NB4 (cell line): ENCODE measurements around the gene CCDC33.

Experiments used
- DNase-seq: peaks from one replicate; pipeline ENCODE4 v3.0.0; 2010; ENCODE audit warnings: low read depth
- H3K4me3 ChIP-seq: one replicate; pipeline ENCODE4 v1.5.1; 2011; ENCODE audit warnings: mild to moderate bottlenecking, low read depth, low read length, moderate library complexity
- MYC ChIP-seq: IDR thresholded peaks from 2 replicates; pipeline ENCODE4 v1.6.1; 2011; ENCODE audit warnings: low read depth, low read length
- POLR2A ChIP-seq: IDR thresholded peaks from 2 replicates; pipeline ENCODE4 v1.6.1; 2011; ENCODE audit warnings: mild to moderate bottlenecking; ENCODE audit not compliant: insufficient read length; ENCODE audit errors: extremely low read depth
- TF ChIP-seq, protein P1 (sequence below): IDR thresholded peaks from 2 replicates; pipeline ENCODE4 v1.6.1; 2011; ENCODE audit warnings: low read depth, low read length
- TF ChIP-seq, protein P2 (sequence below): IDR thresholded peaks from one replicate; pipeline ENCODE4 v1.5.1; 2012; ENCODE audit warnings: low read depth, low read length

CCDC33 gene

GRCh38 chr15:74257623-74258022 lies 21.5 kb downstream of the CCDC33 start:
- TF ChIP-seq, protein P1, sequence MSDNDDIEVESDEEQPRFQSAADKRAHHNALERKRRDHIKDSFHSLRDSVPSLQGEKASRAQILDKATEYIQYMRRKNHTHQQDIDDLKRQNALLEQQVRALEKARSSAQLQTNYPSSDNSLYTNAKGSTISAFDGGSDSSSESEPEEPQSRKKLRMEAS = no peak
- TF ChIP-seq MYC (no peak), POLR2A (no peak)
- TF ChIP-seq, protein P2, sequence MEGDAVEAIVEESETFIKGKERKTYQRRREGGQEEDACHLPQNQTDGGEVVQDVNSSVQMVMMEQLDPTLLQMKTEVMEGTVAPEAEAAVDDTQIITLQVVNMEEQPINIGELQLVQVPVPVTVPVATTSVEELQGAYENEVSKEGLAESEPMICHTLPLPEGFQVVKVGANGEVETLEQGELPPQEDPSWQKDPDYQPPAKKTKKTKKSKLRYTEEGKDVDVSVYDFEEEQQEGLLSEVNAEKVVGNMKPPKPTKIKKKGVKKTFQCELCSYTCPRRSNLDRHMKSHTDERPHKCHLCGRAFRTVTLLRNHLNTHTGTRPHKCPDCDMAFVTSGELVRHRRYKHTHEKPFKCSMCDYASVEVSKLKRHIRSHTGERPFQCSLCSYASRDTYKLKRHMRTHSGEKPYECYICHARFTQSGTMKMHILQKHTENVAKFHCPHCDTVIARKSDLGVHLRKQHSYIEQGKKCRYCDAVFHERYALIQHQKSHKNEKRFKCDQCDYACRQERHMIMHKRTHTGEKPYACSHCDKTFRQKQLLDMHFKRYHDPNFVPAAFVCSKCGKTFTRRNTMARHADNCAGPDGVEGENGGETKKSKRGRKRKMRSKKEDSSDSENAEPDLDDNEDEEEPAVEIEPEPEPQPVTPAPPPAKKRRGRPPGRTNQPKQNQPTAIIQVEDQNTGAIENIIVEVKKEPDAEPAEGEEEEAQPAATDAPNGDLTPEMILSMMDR = no peak
- no peak overlapping the region for H3K4me3 ChIP-seq
- DNase-seq = no peak

GRCh38 chr15:74258456-74259291 lies 22.5 kb downstream of the CCDC33 start:
- TF ChIP-seq, protein P2 = no peak
- no peak for TF ChIP-seq MYC
- TF ChIP-seq, protein P1 = no peak
- no peak for TF ChIP-seq POLR2A
- no peak for DNase-seq

DNA sequence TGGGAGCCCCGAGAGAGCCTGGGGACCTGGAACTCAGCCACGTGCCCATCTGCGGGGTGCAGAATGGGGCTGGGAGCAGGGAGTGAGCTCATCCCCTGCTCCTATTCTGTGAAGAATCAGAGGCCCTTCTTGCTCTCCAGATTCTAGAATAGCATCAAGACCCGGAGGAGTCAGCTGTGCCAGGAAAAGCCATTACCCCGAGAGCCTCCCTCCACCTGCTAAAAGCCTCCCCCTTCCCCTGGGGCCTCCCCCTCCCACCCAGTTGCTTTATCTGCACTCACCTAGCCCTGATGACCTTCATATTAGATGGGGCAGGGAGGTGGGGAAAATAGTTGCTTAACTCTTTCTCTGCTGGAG lies 23.1 kb downstream of the CCDC33 start:
- no peak for DNase-seq
- no peak overlapping the region for H3K4me3 ChIP-seq
- TF ChIP-seq, protein P1 = no peak
- TF ChIP-seq, protein P2 = no peak
- no peak for TF ChIP-seq MYC
- no peak for TF ChIP-seq POLR2A

More at GRCh38 chr15:74258456-74259291, 22.5 kb downstream of the CCDC33 start:
- H3K4me3 ChIP-seq = no peak overlapping the region

GRCh38 chr15:74259821-74260607 lies 23.9 kb downstream of the CCDC33 start:
- H3K4me3 ChIP-seq = no peak overlapping the region
- peak; percentile 52 for DNase-seq
- TF ChIP-seq POLR2A (no peak), MYC (no peak)
- TF ChIP-seq, protein P2 = no peak
- TF ChIP-seq, protein P1 = no peak

DNA sequence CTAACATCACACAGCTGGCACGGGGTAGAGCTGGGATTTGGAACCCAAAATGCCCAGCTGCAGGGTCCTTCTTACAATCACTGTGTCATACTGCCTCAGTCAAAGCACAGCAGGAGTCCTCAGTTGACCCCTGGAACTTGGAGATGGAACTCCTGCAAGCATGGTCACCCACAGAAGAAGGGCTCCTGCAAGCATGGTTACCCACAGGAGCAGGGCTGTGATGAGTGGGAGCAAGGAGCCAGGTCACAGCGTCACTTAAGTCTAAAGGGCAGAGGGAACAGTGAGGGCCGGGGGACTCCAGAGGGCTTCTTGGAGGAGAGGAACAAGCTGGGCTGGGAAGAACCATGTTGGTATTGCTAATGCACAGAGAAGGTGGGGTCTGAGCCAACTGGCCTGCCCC lies 24.9 kb downstream of the CCDC33 start:
- TF ChIP-seq, protein P2 = no peak
- no peak for TF ChIP-seq POLR2A
- no peak for TF ChIP-seq MYC
- TF ChIP-seq, protein P1 = no peak
- DNase-seq = no peak
- no peak overlapping the region for H3K4me3 ChIP-seq
